HCT116 (cell line): ENCODE measurements around the gene CFAP410. TPM values are rescaled to one million over a fixed set of nuclear protein-coding genes. Genes with fewer than 3 reads are reported as not detected.
"Not testable (repeated sequence)": the region's sequence is repeated elsewhere in the genome, so short reads cannot be mapped to it uniquely, and the experiment has no call there.

Source experiments
- ATAC-seq: fragments of 200-7000 bp; cut with Tn5 transposase; 2 replicates; pipeline ENCODE4 v1.9.1; 2020; ENCODE audit warnings: mild to moderate bottlenecking, moderate library complexity
- BruUV-seq: library from RNA; stranded (reverse); fragments of 400-500 nt; replicated peaks from 2 replicates; lab custom pipeline; 2021; lab: Mats Ljungman, UMichigan
- CTCF ChIA-PET: fragments of 300-600 bp; sonication (Branson Sonifier 250); formaldehyde crosslinking; loops from one replicate; lab custom pipeline; 2021; ENCODE audit warnings: antibody characterized with exemption; lab: Charles Lee
- POLR2A ChIA-PET: fragments of 300-600, 350-600 bp; sonication (Branson Sonifier 250); formaldehyde crosslinking; loops from one replicate; lab custom pipeline; 2021; ENCODE audit warnings: antibody characterized with exemption; lab: Charles Lee
- RAD21 ChIA-PET, 2 experiments: fragments of 300-600 bp; sonication (Branson Sonifier 250); formaldehyde crosslinking; loops; one replicate each; lab custom pipeline; 2023; ENCODE audit warnings: low total read pairs in 2 of 2; ENCODE audit not compliant: uncharacterized antibody in 2 of 2, unreplicated experiment in 2 of 2, low non-redundant PET in 1 of 2; lab: Charles Lee
- DNase-seq: peaks from one replicate; pipeline ENCODE4 v3.0.0-alpha.2; 2010; ENCODE audit warnings: low read depth, low spot score
- H2AFZ ChIP-seq: fragments of 200-600 bp; shearing (Covaris generic), sonication (generic); 2 replicates; pipeline ENCODE4 v1.6.1; 2017; ENCODE audit warnings: low read depth, mixed run types, mixed read lengths, antibody characterized with exemption, low read length; ENCODE audit not compliant: poor library complexity, severe bottlenecking
- H3K27ac ChIP-seq: 2 replicates; pipeline ENCODE4 v1.5.1; 2012; ENCODE audit warnings: low read depth, low read length
- H3K27me3 ChIP-seq: fragments of 200-600 bp; sonication (generic); 2 replicates; pipeline ENCODE4 v1.6.1; 2016; ENCODE audit warnings: mixed run types, low read length, mixed read lengths; ENCODE audit not compliant: insufficient read depth
- H3K36me3 ChIP-seq, 2 experiments: fragments of 200-500 bp in 1 of 2; fragments of 200-600 bp in 1 of 2; sonication (Bioruptor generic) in 1 of 2; sonication (generic) in 1 of 2; 2 replicates each; pipeline versions ENCODE4 v1.5.1 to v1.6.1; 2014 to 2016; ENCODE audit warnings: low read length in 2 of 2, inconsistent platforms in 1 of 2, mixed read lengths in 1 of 2, mixed run types in 1 of 2; ENCODE audit not compliant: insufficient read depth in 2 of 2, control insufficient read depth in 1 of 2
- H3K4me1 ChIP-seq, 2 experiments: fragments of 200-600 bp in 1 of 2; sonication (generic) in 1 of 2; 2 replicates each; pipeline versions ENCODE4 v1.5.1 to v1.6.1; 2012 to 2017; ENCODE audit warnings: low read length in 2 of 2, inconsistent platforms in 1 of 2, mild to moderate bottlenecking in 1 of 2, mixed read lengths in 1 of 2, mixed run types in 1 of 2, moderate library complexity in 1 of 2; ENCODE audit not compliant: insufficient read depth in 2 of 2, control insufficient read depth in 1 of 2
- H3K4me2 ChIP-seq: fragments of 200-600 bp; sonication (generic); 2 replicates; pipeline ENCODE4 v1.6.1; 2017; ENCODE audit warnings: mixed run types, low read length, mixed read lengths
- H3K4me3 ChIP-seq, 2 experiments: fragments of 200-600 bp in 1 of 2; sonication (generic) in 1 of 2; replicated peaks in 1 of 2; 2 replicates each; pipeline ENCODE4 v1.5.1; 2011 to 2016; ENCODE audit warnings: low read length in 2 of 2, control low read depth in 1 of 2, low read depth in 1 of 2, mild to moderate bottlenecking in 1 of 2, mixed read lengths in 1 of 2, mixed run types in 1 of 2
- H3K79me2 ChIP-seq: fragments of 200-600 bp; sonication (generic); 2 replicates; pipeline ENCODE4 v1.6.1; 2017; ENCODE audit warnings: mild to moderate bottlenecking, mixed run types, low read length, moderate library complexity, mixed read lengths; ENCODE audit not compliant: insufficient read depth
- H3K9ac ChIP-seq: fragments of 200-600 bp; sonication (generic); 2 replicates; pipeline ENCODE4 v1.6.1; 2016; ENCODE audit warnings: low read length, mixed read lengths
- H3K9me2 ChIP-seq: fragments of 200-600 bp; sonication (generic), shearing (Covaris generic); 2 replicates; pipeline ENCODE4 v1.6.1; 2017; ENCODE audit warnings: mixed run types, mild to moderate bottlenecking, moderate library complexity; ENCODE audit not compliant: insufficient read depth
- H3K9me3 ChIP-seq, 2 experiments: fragments of 200-500 bp in 1 of 2; fragments of 200-600 bp in 1 of 2; sonication (Bioruptor generic) in 1 of 2; sonication (generic) in 1 of 2; 2 replicates each; pipeline ENCODE4 v1.6.1; 2014 to 2017; ENCODE audit warnings: low read length in 2 of 2, mixed read lengths in 2 of 2, inconsistent platforms in 1 of 2, low read depth in 1 of 2, mild to moderate bottlenecking in 1 of 2, mixed run types in 1 of 2, moderate library complexity in 1 of 2; ENCODE audit not compliant: control insufficient read depth in 1 of 2, insufficient read depth in 1 of 2
- H4K20me1 ChIP-seq: fragments of 200-600 bp; sonication (generic), shearing (Covaris generic); 2 replicates; pipeline ENCODE4 v1.6.1; 2017; ENCODE audit warnings: mixed run types, mild to moderate bottlenecking, moderate library complexity; ENCODE audit not compliant: insufficient read depth
- intact Hi-C: fragments of 100-400 bp; cut with micrococcal nuclease; formaldehyde crosslinking; loops from 2 replicates; pipeline ENCODE4 v1.10.0; 2022
- total RNA-seq: library from RNA; stranded (reverse); gene quantifications from one replicate; pipeline ENCODE4 v1.2.1, GENCODE V29; 2021; ENCODE audit not compliant: unreplicated experiment
- TF ChIP-seq, protein P1 (sequence below): IDR thresholded peaks from 2 replicates; pipeline ENCODE4 v1.6.1; 2012
- TF ChIP-seq, protein P2 (sequence below), 3 experiments: fragments of 200-600 bp in 1 of 3; sonication (generic) in 1 of 3; IDR thresholded peaks in 2 of 3; conservative IDR thresholded peaks in 1 of 3; 2 replicates each; pipeline ENCODE4 v1.5.1; 2012 to 2017; ENCODE audit warnings: low read depth in 2 of 3, low read length in 2 of 3, antibody characterized with exemption in 1 of 3, borderline replicate concordance in 1 of 3, control low read depth in 1 of 3, mild to moderate bottlenecking in 1 of 3, mixed read lengths in 1 of 3, mixed run types in 1 of 3, moderate library complexity in 1 of 3; ENCODE audit not compliant: insufficient read depth in 1 of 3
- TF ChIP-seq, protein P3 (sequence below): IDR thresholded peaks from 2 replicates; pipeline ENCODE4 v1.6.1; 2012
- TF ChIP-seq, protein P4 (sequence below): IDR thresholded peaks from 2 replicates; pipeline ENCODE4 v1.6.1; 2011; ENCODE audit warnings: mild to moderate bottlenecking, low read length, moderate library complexity; ENCODE audit not compliant: insufficient replicate concordance; ENCODE audit errors: extremely low read depth

Gene CFAP410
- total RNA-seq, 1 experiment from 2014 or later, result 15.3 TPM

DNA sequence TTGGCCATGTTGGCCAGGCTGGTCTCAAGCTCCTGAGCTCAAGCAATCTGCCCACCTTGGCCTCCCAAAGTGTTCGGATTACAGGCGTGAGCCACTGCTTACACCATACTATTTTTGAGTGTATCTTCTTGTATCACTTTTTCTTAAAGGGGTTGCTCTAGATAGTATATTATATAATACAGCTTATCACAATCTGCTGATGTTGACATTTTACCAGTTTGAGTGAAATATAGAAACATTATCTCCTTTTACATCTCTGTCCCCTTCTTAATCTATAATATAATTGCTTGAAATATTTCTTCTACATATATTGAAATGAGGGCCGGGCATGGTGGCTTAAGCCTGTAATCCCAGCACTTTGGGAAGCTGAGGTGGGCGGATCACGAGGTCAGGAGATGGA, 22.7 kb upstream of the CFAP410 start:
- H2AFZ ChIP-seq, result not testable (repeated sequence)

DNA sequence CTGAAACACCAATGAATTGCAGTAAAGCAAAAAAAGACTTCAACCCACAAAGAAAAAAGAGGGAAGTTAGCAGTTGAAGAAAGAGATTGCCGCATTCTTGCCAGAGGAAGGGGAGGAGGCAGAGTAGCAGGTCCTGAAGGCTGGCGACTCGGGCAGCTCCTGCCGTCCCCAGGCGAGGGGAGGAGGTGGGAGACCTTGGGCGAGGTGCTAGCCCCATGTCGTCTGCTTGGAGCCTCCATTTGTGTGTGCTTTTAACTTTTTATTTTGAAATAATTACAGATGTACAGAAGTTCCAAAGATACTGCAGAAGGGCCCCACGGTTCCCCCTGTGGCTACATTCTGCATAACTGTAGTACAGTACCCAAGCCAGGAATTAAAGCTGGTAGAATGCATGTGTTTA, 21.0 kb upstream of the CFAP410 start:
- BruUV-seq, result no TSS peak
- no peaks in the 10 kb centered on the region for H3K27me3 ChIP-seq
- H3K9ac ChIP-seq, result no peak overlapping the region
- no peak for DNase-seq
- no peaks in the 10 kb centered on the region for H3K4me1 ChIP-seq
- no peaks in the 10 kb centered on the region for H3K36me3 ChIP-seq
- RAD21 ChIA-PET, result no interaction called here
- no peaks in the 10 kb centered on the region for H3K9me2 ChIP-seq
- H2AFZ ChIP-seq, result no peak overlapping the region
- TF ChIP-seq, protein P1, sequence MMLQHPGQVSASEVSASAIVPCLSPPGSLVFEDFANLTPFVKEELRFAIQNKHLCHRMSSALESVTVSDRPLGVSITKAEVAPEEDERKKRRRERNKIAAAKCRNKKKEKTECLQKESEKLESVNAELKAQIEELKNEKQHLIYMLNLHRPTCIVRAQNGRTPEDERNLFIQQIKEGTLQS, result no peak
- TF ChIP-seq, protein P2, sequence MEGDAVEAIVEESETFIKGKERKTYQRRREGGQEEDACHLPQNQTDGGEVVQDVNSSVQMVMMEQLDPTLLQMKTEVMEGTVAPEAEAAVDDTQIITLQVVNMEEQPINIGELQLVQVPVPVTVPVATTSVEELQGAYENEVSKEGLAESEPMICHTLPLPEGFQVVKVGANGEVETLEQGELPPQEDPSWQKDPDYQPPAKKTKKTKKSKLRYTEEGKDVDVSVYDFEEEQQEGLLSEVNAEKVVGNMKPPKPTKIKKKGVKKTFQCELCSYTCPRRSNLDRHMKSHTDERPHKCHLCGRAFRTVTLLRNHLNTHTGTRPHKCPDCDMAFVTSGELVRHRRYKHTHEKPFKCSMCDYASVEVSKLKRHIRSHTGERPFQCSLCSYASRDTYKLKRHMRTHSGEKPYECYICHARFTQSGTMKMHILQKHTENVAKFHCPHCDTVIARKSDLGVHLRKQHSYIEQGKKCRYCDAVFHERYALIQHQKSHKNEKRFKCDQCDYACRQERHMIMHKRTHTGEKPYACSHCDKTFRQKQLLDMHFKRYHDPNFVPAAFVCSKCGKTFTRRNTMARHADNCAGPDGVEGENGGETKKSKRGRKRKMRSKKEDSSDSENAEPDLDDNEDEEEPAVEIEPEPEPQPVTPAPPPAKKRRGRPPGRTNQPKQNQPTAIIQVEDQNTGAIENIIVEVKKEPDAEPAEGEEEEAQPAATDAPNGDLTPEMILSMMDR (IDR thresholded peaks at IDR 0.05 in 2 of 3, conservative IDR thresholded peaks at IDR 0.05 in 1 of 3; ENCODE audit: borderline replicate concordance in 1 of 3, insufficient read depth in 1 of 3, low read depth in 2 of 3, low read length in 2 of 3), result 0 out of 6 replicates have a peak, but pooled peaks of 1 of the 3 experiments have one; percentile 16
- TF ChIP-seq, protein P3, sequence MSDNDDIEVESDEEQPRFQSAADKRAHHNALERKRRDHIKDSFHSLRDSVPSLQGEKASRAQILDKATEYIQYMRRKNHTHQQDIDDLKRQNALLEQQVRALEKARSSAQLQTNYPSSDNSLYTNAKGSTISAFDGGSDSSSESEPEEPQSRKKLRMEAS, result no peak
- TF ChIP-seq, protein P4, sequence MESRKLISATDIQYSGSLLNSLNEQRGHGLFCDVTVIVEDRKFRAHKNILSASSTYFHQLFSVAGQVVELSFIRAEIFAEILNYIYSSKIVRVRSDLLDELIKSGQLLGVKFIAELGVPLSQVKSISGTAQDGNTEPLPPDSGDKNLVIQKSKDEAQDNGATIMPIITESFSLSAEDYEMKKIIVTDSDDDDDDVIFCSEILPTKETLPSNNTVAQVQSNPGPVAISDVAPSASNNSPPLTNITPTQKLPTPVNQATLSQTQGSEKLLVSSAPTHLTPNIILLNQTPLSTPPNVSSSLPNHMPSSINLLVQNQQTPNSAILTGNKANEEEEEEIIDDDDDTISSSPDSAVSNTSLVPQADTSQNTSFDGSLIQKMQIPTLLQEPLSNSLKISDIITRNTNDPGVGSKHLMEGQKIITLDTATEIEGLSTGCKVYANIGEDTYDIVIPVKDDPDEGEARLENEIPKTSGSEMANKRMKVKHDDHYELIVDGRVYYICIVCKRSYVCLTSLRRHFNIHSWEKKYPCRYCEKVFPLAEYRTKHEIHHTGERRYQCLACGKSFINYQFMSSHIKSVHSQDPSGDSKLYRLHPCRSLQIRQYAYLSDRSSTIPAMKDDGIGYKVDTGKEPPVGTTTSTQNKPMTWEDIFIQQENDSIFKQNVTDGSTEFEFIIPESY, result no peak
- peak; percentile 58; the same call in 1 of the 2 replicates for ATAC-seq
- no peak overlapping the region for H3K27ac ChIP-seq
- H3K79me2 ChIP-seq, result no peaks in the 10 kb centered on the region
- no peak overlapping the region for H3K4me2 ChIP-seq
- no peaks in the 10 kb centered on the region; a peak in 1 of 4 replicates for H3K9me3 ChIP-seq
- no peaks in the 10 kb centered on the region for H4K20me1 ChIP-seq
- intact Hi-C loops, result no loop called here
- H3K4me3 ChIP-seq, result no peak overlapping the region
- CTCF ChIA-PET, result no interaction called here
- POLR2A ChIA-PET, result no interaction called here

More for the DNA sequence above, 22.7 kb upstream of the CFAP410 start:
- H3K27me3 ChIP-seq, H3K27ac ChIP-seq, H4K20me1 ChIP-seq, H3K9me3 ChIP-seq, intact Hi-C loops, H3K79me2 ChIP-seq, H3K9me2 ChIP-seq, CTCF ChIA-PET, H3K4me2 ChIP-seq, POLR2A ChIA-PET, H3K4me3 ChIP-seq, ATAC-seq, H3K9ac ChIP-seq, H3K4me1 ChIP-seq, BruUV-seq, DNase-seq, H3K36me3 ChIP-seq, RAD21 ChIA-PET: not testable (repeated sequence)
